GM19239 (cell line): ENCODE data around the gene UNC5B.

Experiments used
- DNase-seq: peaks from one replicate; pipeline ENCODE4 v3.0.0; 2011; ENCODE audit warnings: low spot score; ENCODE audit not compliant: insufficient read length
- FAIRE-seq: peaks from 2 replicates; lab custom pipeline; 2011; peaks lifted over from hg19 to GRCh38; lab: Jason Lieb, UNC

Gene UNC5B

DNA sequence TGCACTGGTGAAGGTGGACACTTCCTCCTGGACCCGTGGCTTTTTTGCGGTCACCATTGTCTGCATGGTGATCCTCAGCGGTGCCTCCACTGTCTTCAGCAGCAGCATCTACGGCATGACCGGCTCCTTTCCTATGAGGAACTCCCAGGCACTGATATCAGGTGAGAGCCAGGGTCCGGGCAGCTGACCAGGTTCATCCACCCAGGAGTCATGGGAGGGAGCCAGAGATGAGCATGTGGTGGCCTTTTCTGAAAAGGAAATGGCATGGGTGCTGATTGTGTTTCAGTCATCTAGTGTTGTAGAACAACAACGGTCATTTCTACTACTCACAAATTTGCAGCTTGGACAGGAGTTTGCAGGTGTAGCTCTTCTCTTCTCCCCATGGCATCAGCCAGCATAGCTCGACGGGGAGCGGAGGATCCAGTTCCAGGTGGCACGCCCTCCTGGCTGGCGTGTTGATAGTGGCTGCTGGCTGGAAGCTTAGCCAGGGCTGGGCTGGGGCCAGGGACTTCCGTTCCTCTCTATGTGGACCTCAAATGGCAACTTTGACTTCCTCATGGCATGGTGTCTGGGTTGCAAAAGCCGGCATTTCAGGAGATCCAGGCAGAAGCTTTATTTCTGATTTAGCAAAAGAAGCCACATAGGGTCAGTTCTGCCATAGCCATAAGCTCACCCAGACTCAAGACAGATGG lies 139.4 kb downstream of the UNC5B start:
- DNase-seq = no peak
- FAIRE-seq = no peak
